ENCODE data around the gene CEP85L.
A peak's percentile ranks its signal among the peaks of the same experiment; 100 is the strongest.
"Not testable (repeated sequence)": the region's sequence is repeated elsewhere in the genome, so short reads cannot be mapped to it uniquely, and the experiment has no call there.

Gene CEP85L

DNA sequence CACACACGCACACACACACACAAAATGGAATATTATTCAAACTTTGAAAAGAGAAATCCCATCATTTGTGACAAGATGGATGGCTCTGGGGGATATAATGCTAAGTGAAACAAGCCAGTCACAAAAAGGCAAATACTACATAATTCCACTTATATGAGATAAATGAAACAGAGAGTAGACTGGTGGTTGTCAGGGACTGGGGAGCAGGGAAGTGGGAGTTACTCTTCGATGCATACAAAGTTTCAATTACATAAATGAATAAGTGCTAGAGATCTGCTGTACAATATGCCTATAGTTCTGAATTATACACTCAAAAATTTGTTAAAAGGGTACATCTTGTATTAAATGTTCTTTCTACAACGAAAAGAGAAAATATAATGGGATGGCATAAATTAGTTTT lies 161.4 kb downstream of the CEP85L start:
- DNase-seq, result no peak

DNA sequence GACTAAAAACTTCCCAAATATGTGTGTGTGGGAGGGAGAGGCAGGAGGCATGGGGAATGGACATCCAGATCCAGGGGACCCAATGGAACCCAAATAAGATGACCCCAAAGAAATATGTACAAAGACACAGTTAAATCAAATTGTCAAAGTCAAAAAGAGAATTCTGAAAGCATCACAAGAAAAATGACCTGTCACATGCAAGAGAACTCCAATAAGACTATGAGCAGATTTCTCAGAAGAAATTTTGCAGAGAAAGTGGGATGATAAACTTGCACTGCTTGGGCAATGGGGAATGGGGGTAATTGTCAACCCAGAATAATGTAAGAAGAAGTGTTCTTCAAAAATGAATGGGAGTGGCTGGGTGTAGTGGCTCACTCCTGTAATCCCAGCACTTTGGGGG lies 162.8 kb downstream of the CEP85L start:
- no peak for DNase-seq

- peak; percentile 11 for DNase-seq
Observed at GRCh38 chr6:118485601-118486550, 165.5 kb downstream of the CEP85L start.

DNA sequence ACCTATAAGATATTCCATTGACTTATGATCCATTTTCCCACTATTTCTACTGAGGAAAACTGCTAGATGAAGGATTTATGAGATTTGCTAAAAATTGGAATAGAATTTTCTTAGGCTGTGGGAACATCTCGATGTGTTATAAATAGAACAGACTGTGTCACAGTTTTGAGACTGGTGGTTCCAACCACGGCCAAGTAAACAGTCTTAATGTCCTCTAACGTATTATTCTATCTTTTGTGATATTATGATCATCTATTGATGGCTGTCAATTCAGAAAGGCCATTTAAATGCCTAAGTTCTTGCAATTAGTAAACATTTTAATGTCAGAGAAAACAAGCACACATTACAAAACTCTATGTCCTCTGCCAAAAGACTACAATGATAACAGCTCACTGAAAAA lies 174.8 kb downstream of the CEP85L start:
- no peak for DNase-seq

DNA sequence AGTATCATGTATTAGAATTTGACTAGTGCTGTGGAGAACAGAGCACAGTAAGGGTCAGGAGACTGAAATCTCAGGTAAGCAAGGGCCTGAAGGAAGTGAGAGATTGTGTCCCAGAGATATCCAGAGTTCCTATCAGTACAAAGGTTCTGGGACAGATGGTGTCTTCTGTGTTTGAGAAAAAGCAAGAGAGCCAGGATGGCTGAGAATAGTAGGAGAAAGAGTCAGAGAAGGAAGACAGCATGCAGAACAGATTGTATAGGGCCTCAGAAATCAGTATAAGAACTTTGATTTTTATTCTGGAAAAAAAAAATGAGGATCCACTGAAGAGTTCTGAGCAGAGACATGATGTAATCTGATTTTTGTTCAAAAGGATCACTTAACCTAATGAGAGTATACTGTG lies 178.1 kb downstream of the CEP85L start:
- no peak for DNase-seq

- DNase-seq, result no peak
Observed at GRCh38 chr6:118469468-118469867, 181.9 kb downstream of the CEP85L start.

GRCh38 chr6:118468682-118469465 lies 182.5 kb downstream of the CEP85L start:
- DNase-seq, result peak; percentile 15

- no peak for DNase-seq
Observed at GRCh38 chr6:118467181-118467580, 184.2 kb downstream of the CEP85L start.

DNA sequence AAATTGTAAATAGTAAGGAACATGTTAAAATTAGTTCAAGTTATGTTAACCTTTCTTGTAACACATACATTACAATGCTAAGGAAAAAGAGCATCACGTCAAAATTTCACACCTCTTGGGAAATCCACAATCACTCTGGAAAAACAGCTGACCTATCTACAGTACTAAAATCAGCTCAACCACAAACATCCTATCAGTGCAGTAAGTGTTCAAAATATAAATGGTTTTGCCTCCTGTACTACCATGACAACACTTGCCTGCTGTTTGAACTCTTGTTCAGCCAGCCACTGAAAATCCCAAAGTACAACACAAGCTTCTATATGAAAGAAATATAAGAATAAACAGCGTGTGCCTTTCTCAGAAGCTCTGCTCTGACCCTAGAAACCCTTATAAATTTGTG lies 186.8 kb downstream of the CEP85L start:
- no peak for DNase-seq

GRCh38 chr6:118460958-118461470 lies 190.4 kb downstream of the CEP85L start:
- DNase-seq, result no peak

- no peak for DNase-seq
Observed at GRCh38 chr6:118456982-118457381, 194.4 kb downstream of the CEP85L start.

- DNase-seq, result no peak
Observed at GRCh38 chr6:118451839-118452238, 199.6 kb downstream of the CEP85L start.

DNA sequence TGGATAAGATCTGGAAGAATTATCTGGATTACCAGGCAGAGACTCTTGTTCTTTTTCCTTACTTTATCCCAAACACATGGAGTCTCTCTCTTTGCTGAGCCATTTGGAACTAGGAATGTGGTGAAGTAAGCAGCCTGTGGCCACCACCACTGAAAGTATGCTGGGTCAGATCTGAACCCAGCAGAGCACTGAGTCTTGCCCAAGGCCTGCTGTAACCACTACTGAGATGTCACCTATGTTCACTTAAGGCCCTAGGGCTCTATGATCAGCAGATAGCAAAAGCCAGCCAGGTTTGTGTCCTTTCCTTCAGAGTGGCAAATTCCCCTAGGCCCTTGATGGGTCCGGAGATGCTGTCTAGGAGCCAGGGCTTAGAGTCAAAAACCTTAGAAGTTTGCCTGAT lies 206.6 kb downstream of the CEP85L start:
- no peak for DNase-seq

- DNase-seq, result no peak
Observed at GRCh38 chr6:118436482-118436881, 214.9 kb downstream of the CEP85L start.

DNA sequence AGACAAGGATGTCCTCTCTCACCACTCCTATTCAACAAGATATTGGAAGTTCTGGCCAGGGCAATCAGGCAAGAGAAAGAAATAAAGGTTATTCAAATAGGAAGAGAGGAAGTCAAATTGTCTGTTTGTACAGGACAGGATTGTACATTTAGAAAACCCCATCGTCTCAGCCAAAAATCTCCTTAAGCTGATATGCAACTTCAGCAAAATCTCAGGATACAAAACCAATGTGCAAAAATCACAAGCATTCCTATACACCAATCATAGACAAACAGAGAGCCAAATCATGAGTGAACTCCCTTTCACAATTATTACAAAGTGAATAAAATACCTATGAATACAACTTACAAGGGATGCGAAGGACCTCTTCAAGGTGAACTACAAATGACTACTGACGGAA lies 217.2 kb downstream of the CEP85L start:
- DNase-seq, result not testable (repeated sequence)

DNA sequence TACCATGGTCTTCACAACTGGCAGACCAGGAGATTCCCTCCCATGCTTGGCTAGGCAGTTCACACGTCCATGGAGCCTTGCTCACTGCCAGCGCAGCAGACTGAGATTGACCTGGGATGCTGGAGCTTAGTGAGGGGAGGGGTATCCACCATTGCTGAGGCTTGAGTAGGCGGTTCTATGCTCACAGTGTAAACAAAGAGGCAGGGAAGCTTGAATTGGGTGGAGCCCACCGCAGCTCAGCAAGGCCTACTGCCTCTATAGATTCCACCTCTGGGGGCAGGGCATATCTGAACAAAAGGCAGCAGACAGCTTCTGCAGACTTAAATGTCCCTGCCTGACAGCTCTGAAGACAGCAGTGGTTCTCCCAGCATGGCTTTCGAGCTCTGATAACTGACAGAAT lies 230.1 kb downstream of the CEP85L start:
- not testable (repeated sequence) for DNase-seq

DNA sequence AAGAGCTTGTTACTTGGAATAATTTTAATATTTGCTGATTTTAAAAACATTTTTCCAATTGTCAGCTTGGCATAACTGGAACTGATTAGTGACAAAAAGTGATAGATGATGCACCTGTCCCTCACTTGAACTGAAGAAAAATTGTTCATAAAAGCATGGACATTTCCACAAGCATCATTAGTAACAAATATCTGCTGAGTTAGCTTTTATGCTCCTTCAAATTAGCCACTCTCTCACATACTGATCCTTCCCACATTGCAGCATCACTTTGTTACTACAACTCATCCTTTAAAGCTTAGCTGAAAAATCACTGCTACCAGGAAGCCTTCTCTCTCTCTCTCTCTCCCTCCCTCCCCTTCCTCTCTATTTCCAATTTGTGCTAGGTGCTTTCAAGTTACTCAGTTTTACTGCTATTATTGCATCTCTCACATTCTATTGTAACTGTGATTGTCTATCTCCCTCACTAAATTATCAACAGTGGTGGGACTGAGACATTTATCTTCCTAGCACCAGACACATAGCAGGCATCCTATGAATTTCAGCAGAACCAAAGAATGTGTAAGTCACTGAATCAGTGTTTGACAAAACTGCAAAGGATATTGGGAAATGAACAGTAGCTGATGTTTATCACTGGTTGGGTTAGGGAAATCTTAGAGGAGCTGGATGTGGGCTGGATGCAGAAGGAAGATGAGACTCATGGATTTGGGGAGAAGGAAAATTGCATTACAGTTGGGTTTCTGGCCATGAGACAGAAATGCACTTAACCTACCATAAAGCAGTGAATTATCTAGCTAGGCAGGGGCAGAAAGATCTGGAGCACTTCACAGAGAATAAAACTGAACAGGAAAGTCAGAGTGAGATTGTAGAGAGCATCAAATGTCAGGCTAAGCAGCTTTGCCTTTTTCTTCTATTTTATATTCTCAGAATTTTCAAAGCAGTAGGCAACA lies 231.7 kb downstream of the CEP85L start:
- DNase-seq, result peak; percentile 3

Data from fibroblast of skin of back (primary cell).